Ramos (cell line): ENCODE data around the gene PARVA.

ENCODE experiments used
- in situ Hi-C: fragments of 300-500 bp; cut with MboI; formaldehyde crosslinking; loops from one replicate; pipeline ENCODE4 v1.14.3; 2022; ENCODE audit warnings: low sequenced_read_pairs; ENCODE audit not compliant: unreplicated experiment

Gene PARVA

GRCh38 chr11:12402025-12402424 lies 24.7 kb downstream of the PARVA start:
- in situ Hi-C loops: no loop called here

- in situ Hi-C loops: no loop called here
Measured at GRCh38 chr11:12402691-12403120, 25.3 kb downstream of the PARVA start.

GRCh38 chr11:12403122-12403996 lies 26.0 kb downstream of the PARVA start:
- in situ Hi-C loops: no loop called here

- in situ Hi-C loops: no loop called here
Measured at GRCh38 chr11:12403997-12404350, 26.6 kb downstream of the PARVA start.

- in situ Hi-C loops: no loop called here
Measured at GRCh38 chr11:12404436-12404835, 27.1 kb downstream of the PARVA start.

- in situ Hi-C loops: no loop called here
Measured at GRCh38 chr11:12408156-12408770, 30.9 kb downstream of the PARVA start.

- in situ Hi-C loops: no loop called here
Measured at GRCh38 chr11:12409621-12410005, 32.2 kb downstream of the PARVA start.

- in situ Hi-C loops: no loop called here
Measured at GRCh38 chr11:12410006-12410728, 32.8 kb downstream of the PARVA start.

- in situ Hi-C loops: no loop called here
Measured at GRCh38 chr11:12411393-12411792, 34.0 kb downstream of the PARVA start.

- in situ Hi-C loops: no loop called here
Measured at GRCh38 chr11:12411806-12412727, 34.7 kb downstream of the PARVA start.

- in situ Hi-C loops: no loop called here
Measured at GRCh38 chr11:12413141-12414052, 36.0 kb downstream of the PARVA start.

- in situ Hi-C loops: no loop called here
Measured at GRCh38 chr11:12414611-12415010, 37.2 kb downstream of the PARVA start.

- in situ Hi-C loops: no loop called here
Measured at GRCh38 chr11:12415342-12415966, 38.1 kb downstream of the PARVA start.

- in situ Hi-C loops: no loop called here
Measured at GRCh38 chr11:12416552-12416951, 39.2 kb downstream of the PARVA start.

GRCh38 chr11:12417691-12418611 lies 40.6 kb downstream of the PARVA start:
- in situ Hi-C loops: no loop called here

GRCh38 chr11:12420040-12420439 lies 42.7 kb downstream of the PARVA start:
- in situ Hi-C loops: no loop called here

- in situ Hi-C loops: no loop called here
Measured at GRCh38 chr11:12420706-12421105, 43.3 kb downstream of the PARVA start.

- in situ Hi-C loops: no loop called here
Measured at GRCh38 chr11:12421386-12421785, 44.0 kb downstream of the PARVA start.
